Measurements from ENCODE around the gene KRTAP2-1. TPM values are rescaled to one million over a fixed set of nuclear protein-coding genes. Genes with fewer than 3 reads are reported as not detected.

The KRTAP2-1 gene
- total and polyA plus RNA-seq, 2 of the 8 experiments (the other 6 are each of a cell fraction or from before 2014, with no cell fraction given) = not detected

DNA sequence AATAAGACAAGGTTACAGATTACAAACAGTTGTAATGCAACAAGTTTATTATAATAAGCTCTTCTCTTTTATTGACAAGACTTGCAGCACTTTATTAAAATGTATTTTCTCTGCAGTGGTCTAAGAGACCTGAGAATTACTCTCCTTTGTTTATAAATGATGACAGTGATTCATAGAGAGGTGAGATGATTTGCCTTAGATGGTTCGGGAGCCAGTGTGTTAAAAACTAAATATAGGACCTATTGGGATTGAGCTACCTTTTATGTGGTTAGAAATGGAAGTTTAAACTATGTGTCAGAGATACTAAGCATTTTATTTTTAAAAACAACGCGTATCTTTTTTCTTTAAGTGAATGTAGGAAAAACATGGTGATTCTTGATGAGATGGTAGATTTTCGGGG is 50.3 kb downstream of the KRTAP2-1 start (continued):
- TF ChIP-seq, protein P1, sequence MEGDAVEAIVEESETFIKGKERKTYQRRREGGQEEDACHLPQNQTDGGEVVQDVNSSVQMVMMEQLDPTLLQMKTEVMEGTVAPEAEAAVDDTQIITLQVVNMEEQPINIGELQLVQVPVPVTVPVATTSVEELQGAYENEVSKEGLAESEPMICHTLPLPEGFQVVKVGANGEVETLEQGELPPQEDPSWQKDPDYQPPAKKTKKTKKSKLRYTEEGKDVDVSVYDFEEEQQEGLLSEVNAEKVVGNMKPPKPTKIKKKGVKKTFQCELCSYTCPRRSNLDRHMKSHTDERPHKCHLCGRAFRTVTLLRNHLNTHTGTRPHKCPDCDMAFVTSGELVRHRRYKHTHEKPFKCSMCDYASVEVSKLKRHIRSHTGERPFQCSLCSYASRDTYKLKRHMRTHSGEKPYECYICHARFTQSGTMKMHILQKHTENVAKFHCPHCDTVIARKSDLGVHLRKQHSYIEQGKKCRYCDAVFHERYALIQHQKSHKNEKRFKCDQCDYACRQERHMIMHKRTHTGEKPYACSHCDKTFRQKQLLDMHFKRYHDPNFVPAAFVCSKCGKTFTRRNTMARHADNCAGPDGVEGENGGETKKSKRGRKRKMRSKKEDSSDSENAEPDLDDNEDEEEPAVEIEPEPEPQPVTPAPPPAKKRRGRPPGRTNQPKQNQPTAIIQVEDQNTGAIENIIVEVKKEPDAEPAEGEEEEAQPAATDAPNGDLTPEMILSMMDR (IDR thresholded peaks at IDR 0.05; ENCODE audit: control extremely low read depth in 1 of 3, insufficient read depth in 1 of 3, low read depth in 1 of 3, low read length in 3 of 3) = no peak
- TF ChIP-seq BRCA1 (IDR thresholded peaks at IDR 0.05; ENCODE audit: low read depth, low read length) (no peak), GABPA (IDR thresholded peaks at IDR 0.05; ENCODE audit: borderline replicate concordance, insufficient read depth, low read length) (no peak)

Small RNAs within 50 kb of the gene (small RNA-seq; reads per million reads assigned to genes)
- gene KRTAP3-4P (ENCODE audit: insufficient read depth) = not detected

Other genes starting within 250 kb of the KRTAP2-1 start
Only the 30 nearest of the 37 such genes appear.
- gene KRT12, start 180.1 kb downstream of the KRTAP2-1 start, total RNA-seq (2021; fragmentation: NEBNext Ultra II Directional; extraction: Animal tissue kit (Norgen Biotek cat#: 25700)) = not detected in 2 replicates
- 0.03 TPM in 1 of 2 replicates, not detected in the other for gene KRT12, start 180.1 kb downstream of the KRTAP2-1 start, polyA plus RNA-seq (2011; rRNA removed)
- not detected in 2 replicates for gene KRT20, start 162.1 kb downstream of the KRTAP2-1 start, total RNA-seq (2021; fragmentation: NEBNext Ultra II Directional; extraction: Animal tissue kit (Norgen Biotek cat#: 25700))
- not detected in 2 replicates for gene KRT20, start 162.1 kb downstream of the KRTAP2-1 start, polyA plus RNA-seq (2011; rRNA removed)
- not detected in 2 replicates for gene KRT23, start 109.7 kb downstream of the KRTAP2-1 start, total RNA-seq (2021; fragmentation: NEBNext Ultra II Directional; extraction: Animal tissue kit (Norgen Biotek cat#: 25700))
- not detected in 2 replicates for gene KRT23, start 109.7 kb downstream of the KRTAP2-1 start, polyA plus RNA-seq (2011; rRNA removed)
- not detected in 2 replicates for gene KRT39, start 80.4 kb downstream of the KRTAP2-1 start, total RNA-seq (2021; fragmentation: NEBNext Ultra II Directional; extraction: Animal tissue kit (Norgen Biotek cat#: 25700))
- gene KRT39, start 80.4 kb downstream of the KRTAP2-1 start, polyA plus RNA-seq (2011; rRNA removed) = not detected in 2 replicates
- gene KRT40, start 63.0 kb downstream of the KRTAP2-1 start, total RNA-seq (2021; fragmentation: NEBNext Ultra II Directional; extraction: Animal tissue kit (Norgen Biotek cat#: 25700)) = not detected in 2 replicates
- not detected in 2 replicates for gene KRT40, start 63.0 kb downstream of the KRTAP2-1 start, polyA plus RNA-seq (2011; rRNA removed)
- not detected in 2 replicates for gene KRTAP3-3, start 53.2 kb downstream of the KRTAP2-1 start, total RNA-seq (2021; fragmentation: NEBNext Ultra II Directional; extraction: Animal tissue kit (Norgen Biotek cat#: 25700))
- gene KRTAP3-3, start 53.2 kb downstream of the KRTAP2-1 start, polyA plus RNA-seq (2011; rRNA removed) = not detected in 2 replicates
- gene KRTAP3-2, start 47.4 kb downstream of the KRTAP2-1 start, total RNA-seq (2021; fragmentation: NEBNext Ultra II Directional; extraction: Animal tissue kit (Norgen Biotek cat#: 25700)) = not detected in 2 replicates
- not detected in 2 replicates for gene KRTAP3-2, start 47.4 kb downstream of the KRTAP2-1 start, polyA plus RNA-seq (2011; rRNA removed)
- not detected in 2 replicates for gene KRTAP3-1, start 38.2 kb downstream of the KRTAP2-1 start, total RNA-seq (2021; fragmentation: NEBNext Ultra II Directional; extraction: Animal tissue kit (Norgen Biotek cat#: 25700))
- gene KRTAP3-1, start 38.2 kb downstream of the KRTAP2-1 start, polyA plus RNA-seq (2011; rRNA removed) = not detected in 2 replicates
- gene KRTAP1-5, start 20.1 kb downstream of the KRTAP2-1 start, total RNA-seq (2021; fragmentation: NEBNext Ultra II Directional; extraction: Animal tissue kit (Norgen Biotek cat#: 25700)) = not detected in 2 replicates
- not detected in 2 replicates for gene KRTAP1-5, start 20.1 kb downstream of the KRTAP2-1 start, polyA plus RNA-seq (2011; rRNA removed)
- not detected in 2 replicates for gene KRTAP1-4, start 17.1 kb downstream of the KRTAP2-1 start, total RNA-seq (2021; fragmentation: NEBNext Ultra II Directional; extraction: Animal tissue kit (Norgen Biotek cat#: 25700))
- not detected in 2 replicates for gene KRTAP1-4, start 17.1 kb downstream of the KRTAP2-1 start, polyA plus RNA-seq (2011; rRNA removed)
- gene KRTAP1-3, start 12.4 kb downstream of the KRTAP2-1 start, total RNA-seq (2021; fragmentation: NEBNext Ultra II Directional; extraction: Animal tissue kit (Norgen Biotek cat#: 25700)) = not detected in 2 replicates
- gene KRTAP1-3, start 12.4 kb downstream of the KRTAP2-1 start, polyA plus RNA-seq (2011; rRNA removed) = not detected in 2 replicates
- not detected in 2 replicates for gene KRTAP1-1, start 5.9 kb downstream of the KRTAP2-1 start, total RNA-seq (2021; fragmentation: NEBNext Ultra II Directional; extraction: Animal tissue kit (Norgen Biotek cat#: 25700))
- not detected in 2 replicates for gene KRTAP1-1, start 5.9 kb downstream of the KRTAP2-1 start, polyA plus RNA-seq (2011; rRNA removed)
- gene KRTAP2-2, start 7.9 kb upstream of the KRTAP2-1 start, total RNA-seq (2021; fragmentation: NEBNext Ultra II Directional; extraction: Animal tissue kit (Norgen Biotek cat#: 25700)) = not detected in 2 replicates
- gene KRTAP2-2, start 7.9 kb upstream of the KRTAP2-1 start, polyA plus RNA-seq (2011; rRNA removed) = not detected in 2 replicates
- not detected in 2 replicates for gene KRTAP2-3, start 12.8 kb upstream of the KRTAP2-1 start, total RNA-seq (2021; fragmentation: NEBNext Ultra II Directional; extraction: Animal tissue kit (Norgen Biotek cat#: 25700))
- gene KRTAP2-3, start 12.8 kb upstream of the KRTAP2-1 start, polyA plus RNA-seq (2011; rRNA removed) = not detected in 2 replicates
- not detected in 2 replicates for gene KRTAP2-4, start 18.6 kb upstream of the KRTAP2-1 start, total RNA-seq (2021; fragmentation: NEBNext Ultra II Directional; extraction: Animal tissue kit (Norgen Biotek cat#: 25700))
- gene KRTAP2-4, start 18.6 kb upstream of the KRTAP2-1 start, polyA plus RNA-seq (2011; rRNA removed) = not detected in 2 replicates
- not detected in 2 replicates for gene KRTAP4-7, start 36.8 kb upstream of the KRTAP2-1 start, total RNA-seq (2021; fragmentation: NEBNext Ultra II Directional; extraction: Animal tissue kit (Norgen Biotek cat#: 25700))
- not detected in 2 replicates for gene KRTAP4-7, start 36.8 kb upstream of the KRTAP2-1 start, polyA plus RNA-seq (2011; rRNA removed)
- not detected in 2 replicates for gene KRTAP4-8, start 50.8 kb upstream of the KRTAP2-1 start, total RNA-seq (2021; fragmentation: NEBNext Ultra II Directional; extraction: Animal tissue kit (Norgen Biotek cat#: 25700))
- gene KRTAP4-8, start 50.8 kb upstream of the KRTAP2-1 start, polyA plus RNA-seq (2011; rRNA removed) = not detected in 2 replicates
- gene KRTAP4-16, start 54.9 kb upstream of the KRTAP2-1 start, total RNA-seq (2021; fragmentation: NEBNext Ultra II Directional; extraction: Animal tissue kit (Norgen Biotek cat#: 25700)) = not detected in 2 replicates
- not detected in 2 replicates for gene KRTAP4-16, start 54.9 kb upstream of the KRTAP2-1 start, polyA plus RNA-seq (2011; rRNA removed)
- gene KRTAP4-9, start 58.1 kb upstream of the KRTAP2-1 start, total RNA-seq (2021; fragmentation: NEBNext Ultra II Directional; extraction: Animal tissue kit (Norgen Biotek cat#: 25700)) = not detected in 2 replicates
- 0.06 TPM in 1 of 2 replicates, not detected in the other for gene KRTAP4-9, start 58.1 kb upstream of the KRTAP2-1 start, polyA plus RNA-seq (2011; rRNA removed)
- gene KRTAP4-11, start 71.1 kb upstream of the KRTAP2-1 start, total RNA-seq (2021; fragmentation: NEBNext Ultra II Directional; extraction: Animal tissue kit (Norgen Biotek cat#: 25700)) = not detected in 2 replicates
- gene KRTAP4-11, start 71.1 kb upstream of the KRTAP2-1 start, polyA plus RNA-seq (2011; rRNA removed) = not detected in 2 replicates
- gene KRTAP4-12, start 76.9 kb upstream of the KRTAP2-1 start, total RNA-seq (2021; fragmentation: NEBNext Ultra II Directional; extraction: Animal tissue kit (Norgen Biotek cat#: 25700)) = not detected in 2 replicates
- not detected in 2 replicates for gene KRTAP4-12, start 76.9 kb upstream of the KRTAP2-1 start, polyA plus RNA-seq (2011; rRNA removed)
- not detected in 2 replicates for gene KRTAP4-6, start 93.2 kb upstream of the KRTAP2-1 start, total RNA-seq (2021; fragmentation: NEBNext Ultra II Directional; extraction: Animal tissue kit (Norgen Biotek cat#: 25700))
- gene KRTAP4-6, start 93.2 kb upstream of the KRTAP2-1 start, polyA plus RNA-seq (2011; rRNA removed) = not detected in 2 replicates
- not detected in 2 replicates for gene KRTAP4-5, start 102.5 kb upstream of the KRTAP2-1 start, total RNA-seq (2021; fragmentation: NEBNext Ultra II Directional; extraction: Animal tissue kit (Norgen Biotek cat#: 25700))
- gene KRTAP4-5, start 102.5 kb upstream of the KRTAP2-1 start, polyA plus RNA-seq (2011; rRNA removed) = not detected in 2 replicates
- gene KRTAP4-4, start 113.4 kb upstream of the KRTAP2-1 start, total RNA-seq (2021; fragmentation: NEBNext Ultra II Directional; extraction: Animal tissue kit (Norgen Biotek cat#: 25700)) = not detected in 2 replicates
- gene KRTAP4-4, start 113.4 kb upstream of the KRTAP2-1 start, polyA plus RNA-seq (2011; rRNA removed) = not detected in 2 replicates
- gene KRTAP4-3, start 120.9 kb upstream of the KRTAP2-1 start, total RNA-seq (2021; fragmentation: NEBNext Ultra II Directional; extraction: Animal tissue kit (Norgen Biotek cat#: 25700)) = not detected in 2 replicates
- gene KRTAP4-3, start 120.9 kb upstream of the KRTAP2-1 start, polyA plus RNA-seq (2011; rRNA removed) = not detected in 2 replicates
- not detected in 2 replicates for gene KRTAP4-2, start 130.9 kb upstream of the KRTAP2-1 start, total RNA-seq (2021; fragmentation: NEBNext Ultra II Directional; extraction: Animal tissue kit (Norgen Biotek cat#: 25700))
- gene KRTAP4-2, start 130.9 kb upstream of the KRTAP2-1 start, polyA plus RNA-seq (2011; rRNA removed) = not detected in 2 replicates
- not detected in 2 replicates for gene KRTAP4-1, start 137.6 kb upstream of the KRTAP2-1 start, total RNA-seq (2021; fragmentation: NEBNext Ultra II Directional; extraction: Animal tissue kit (Norgen Biotek cat#: 25700))
- 0.16 TPM in 1 of 2 replicates, not detected in the other for gene KRTAP4-1, start 137.6 kb upstream of the KRTAP2-1 start, polyA plus RNA-seq (2011; rRNA removed)
- not detected in 2 replicates for gene KRTAP9-1, start 142.6 kb upstream of the KRTAP2-1 start, total RNA-seq (2021; fragmentation: NEBNext Ultra II Directional; extraction: Animal tissue kit (Norgen Biotek cat#: 25700))
- gene KRTAP9-1, start 142.6 kb upstream of the KRTAP2-1 start, polyA plus RNA-seq (2011; rRNA removed) = not detected in 2 replicates
- not detected in 2 replicates for gene KRTAP9-2, start 179.3 kb upstream of the KRTAP2-1 start, total RNA-seq (2021; fragmentation: NEBNext Ultra II Directional; extraction: Animal tissue kit (Norgen Biotek cat#: 25700))
- not detected in 2 replicates for gene KRTAP9-2, start 179.3 kb upstream of the KRTAP2-1 start, polyA plus RNA-seq (2011; rRNA removed)
- not detected in 2 replicates for gene KRTAP9-3, start 185.1 kb upstream of the KRTAP2-1 start, total RNA-seq (2021; fragmentation: NEBNext Ultra II Directional; extraction: Animal tissue kit (Norgen Biotek cat#: 25700))
- not detected in 2 replicates for gene KRTAP9-3, start 185.1 kb upstream of the KRTAP2-1 start, polyA plus RNA-seq (2011; rRNA removed)

Data from H1 (cell line).